Stimulated activated CD8-positive, alpha-beta memory T cell treated with anti-CD3 and anti-CD28 coated beads, Interleukin-4, amount 100 ng/mL, for 24 hours (primary cell): ENCODE data around the gene POLD2.

Experiments used
- DNase-seq: peaks from one replicate; pipeline ENCODE4 v3.0.0-alpha.2; 2020; ENCODE audit warnings: low read depth

Gene POLD2

DNA sequence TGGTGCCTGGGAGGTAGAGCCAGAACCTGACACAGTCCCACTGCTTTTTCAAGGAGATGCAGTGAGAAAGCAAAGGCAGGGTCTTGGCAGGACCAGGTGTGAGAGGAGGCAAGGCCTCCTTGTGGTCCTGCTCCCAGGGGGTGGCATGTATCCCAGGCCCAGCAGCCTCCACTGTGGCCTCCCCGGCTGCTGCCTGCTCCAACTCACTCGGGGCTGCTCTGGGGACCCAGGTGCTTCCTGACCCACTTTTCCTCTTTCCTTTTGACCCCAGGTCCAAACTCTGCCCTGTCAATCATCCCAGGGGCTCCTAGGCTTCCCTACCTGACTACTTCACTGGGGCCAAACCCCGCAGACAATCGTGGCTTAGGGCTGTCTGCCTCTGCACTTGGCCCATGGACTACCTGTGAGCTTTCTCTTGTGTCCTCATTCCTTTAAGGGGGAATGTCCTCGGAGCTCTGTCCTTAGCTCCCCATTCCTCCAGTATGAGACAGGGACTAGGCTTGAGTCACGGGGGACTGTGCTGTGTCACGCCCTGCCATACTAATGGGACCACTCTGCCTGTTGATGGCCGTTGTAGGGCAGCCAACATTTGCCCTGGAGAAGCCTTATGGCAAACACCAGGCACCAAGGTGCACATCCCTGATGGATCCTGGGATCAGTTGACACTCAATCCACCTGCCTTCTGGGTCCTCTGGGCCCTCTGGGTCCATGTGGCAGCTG, 20.3 kb downstream of the POLD2 start:
- DNase-seq, result no peak

DNA sequence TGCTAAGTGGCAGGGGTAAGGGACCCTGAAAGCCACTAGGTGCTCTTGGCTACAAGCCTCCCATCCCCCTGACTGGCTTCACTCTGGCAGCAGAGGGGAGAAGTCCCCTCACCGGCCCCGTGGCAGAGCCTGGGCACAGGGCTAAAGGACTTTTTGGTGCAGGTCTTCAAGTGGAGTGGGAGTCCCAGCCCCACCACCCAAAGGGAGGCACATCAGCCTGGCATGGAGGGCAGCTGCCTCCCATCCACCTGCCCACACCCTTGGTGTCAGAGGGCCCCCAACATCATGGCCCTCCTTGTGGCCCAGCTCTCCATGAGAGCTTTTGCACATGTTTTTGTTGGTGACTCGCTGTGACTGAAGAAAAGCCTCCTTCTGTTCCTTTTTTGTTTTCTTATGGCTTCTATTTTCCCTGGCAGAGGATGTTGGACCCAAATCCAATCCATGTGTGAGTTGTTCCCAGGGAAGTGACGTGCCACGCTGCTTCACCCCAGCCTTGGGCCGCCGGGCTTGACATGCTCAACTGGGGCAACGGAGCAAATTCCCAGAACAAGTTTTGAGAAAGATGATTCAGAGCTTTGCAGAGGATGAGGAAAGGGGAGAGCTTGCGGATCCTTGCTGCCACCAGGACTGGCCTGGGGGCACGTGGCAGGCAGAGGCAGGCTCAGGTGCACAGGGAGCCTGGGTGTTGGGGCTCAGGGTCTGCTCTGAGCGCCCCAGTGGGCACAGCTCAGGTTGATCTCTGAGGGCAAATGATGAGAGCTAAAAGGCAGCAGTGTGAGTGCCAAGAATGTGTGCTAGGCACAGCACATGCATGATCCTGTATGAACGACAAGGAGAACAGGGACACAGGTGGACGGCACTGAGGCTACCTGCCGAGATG, 21.1 kb downstream of the POLD2 start:
- DNase-seq, result no peak

DNA sequence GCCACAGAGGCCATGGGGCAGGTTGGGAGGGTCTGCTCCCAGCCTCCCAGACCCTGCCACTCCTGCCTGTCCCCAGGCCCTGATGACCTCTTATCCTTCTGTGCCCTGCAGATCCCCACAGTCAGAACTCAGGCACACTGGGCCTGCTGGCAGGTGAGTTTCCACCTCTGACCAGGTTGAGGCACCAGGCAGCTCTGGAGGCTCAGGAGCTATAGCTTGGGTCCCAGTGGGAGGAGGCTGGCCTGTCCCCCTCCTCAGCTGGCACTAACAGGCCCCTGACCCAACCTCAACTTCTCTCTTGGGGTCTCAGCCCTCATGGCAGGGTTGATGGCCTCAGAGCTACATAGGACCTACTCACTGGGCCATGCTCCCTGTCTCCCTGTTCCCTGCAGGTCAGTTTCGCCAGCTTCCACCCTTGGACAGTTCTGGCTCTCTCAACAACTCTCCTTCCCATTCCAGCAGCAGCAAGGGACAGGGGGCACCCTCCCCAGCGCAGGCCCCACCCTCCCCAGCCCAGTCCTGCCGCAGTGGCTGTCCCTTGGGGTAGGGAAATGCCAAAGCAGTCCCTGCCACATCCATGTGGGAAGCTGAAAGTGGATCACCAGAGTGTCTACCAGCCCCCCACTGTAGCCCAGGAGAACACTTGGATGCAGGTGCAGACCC, 21.9 kb downstream of the POLD2 start:
- DNase-seq, result no peak

DNA sequence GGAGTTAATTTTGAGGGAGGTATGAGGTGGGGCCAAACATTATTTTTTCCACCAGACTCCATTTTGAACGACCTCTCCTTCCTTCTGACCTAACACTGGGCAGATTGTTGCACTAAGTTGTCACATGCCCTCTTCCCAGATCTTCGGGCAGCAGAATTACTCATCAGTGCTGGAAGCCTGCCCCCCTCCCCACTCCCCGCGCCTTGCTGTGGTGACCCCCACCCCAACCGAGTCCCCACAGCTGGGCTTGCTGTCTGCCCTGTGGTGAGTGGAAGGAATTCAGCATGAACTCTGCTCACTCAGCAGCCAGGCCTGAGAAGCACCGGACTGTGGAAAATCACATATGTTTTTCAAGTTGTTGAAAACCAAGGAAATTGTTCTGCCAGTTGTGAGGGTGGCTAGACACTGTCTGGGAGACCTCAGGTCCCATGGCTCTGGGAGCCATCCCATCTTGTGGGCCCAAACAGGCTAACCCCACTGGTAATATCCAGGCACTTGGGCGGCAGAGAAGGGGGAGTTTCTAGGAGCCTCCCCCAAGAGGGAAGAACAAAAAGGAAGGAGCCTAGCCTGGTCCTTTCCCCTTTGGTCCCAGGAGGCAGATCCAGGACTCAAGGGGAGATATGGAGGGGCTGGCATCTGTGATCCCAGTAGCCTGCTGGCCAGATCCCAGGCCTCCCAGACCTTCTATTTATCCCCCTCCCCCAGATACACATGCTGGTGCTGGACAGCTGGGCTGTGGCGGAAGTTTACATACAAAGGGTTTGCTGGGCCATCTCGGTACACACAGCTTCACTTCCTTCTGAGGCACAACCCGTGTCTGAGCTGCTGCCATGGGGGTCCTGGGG, 22.7 kb downstream of the POLD2 start:
- no peak for DNase-seq

DNA sequence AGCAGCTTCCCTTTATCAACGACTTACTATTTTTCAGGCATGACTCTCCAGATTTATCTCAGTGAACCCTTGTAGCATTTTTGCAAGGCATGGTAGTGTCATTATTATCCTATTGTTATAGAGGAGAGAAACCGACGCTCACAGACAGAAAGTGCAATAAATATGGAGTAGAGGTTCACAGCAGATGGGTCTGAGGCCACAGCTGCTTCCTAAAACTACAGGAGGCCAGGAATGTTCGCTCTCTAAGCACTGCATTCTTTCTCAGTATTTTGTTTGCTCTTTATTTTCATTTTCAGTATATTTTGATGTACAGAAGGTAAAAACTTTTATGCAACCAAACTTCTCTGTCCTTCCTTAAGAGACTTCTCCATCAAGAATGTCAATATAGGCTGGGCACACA, 23.7 kb downstream of the POLD2 start:
- DNase-seq, result no peak

DNA sequence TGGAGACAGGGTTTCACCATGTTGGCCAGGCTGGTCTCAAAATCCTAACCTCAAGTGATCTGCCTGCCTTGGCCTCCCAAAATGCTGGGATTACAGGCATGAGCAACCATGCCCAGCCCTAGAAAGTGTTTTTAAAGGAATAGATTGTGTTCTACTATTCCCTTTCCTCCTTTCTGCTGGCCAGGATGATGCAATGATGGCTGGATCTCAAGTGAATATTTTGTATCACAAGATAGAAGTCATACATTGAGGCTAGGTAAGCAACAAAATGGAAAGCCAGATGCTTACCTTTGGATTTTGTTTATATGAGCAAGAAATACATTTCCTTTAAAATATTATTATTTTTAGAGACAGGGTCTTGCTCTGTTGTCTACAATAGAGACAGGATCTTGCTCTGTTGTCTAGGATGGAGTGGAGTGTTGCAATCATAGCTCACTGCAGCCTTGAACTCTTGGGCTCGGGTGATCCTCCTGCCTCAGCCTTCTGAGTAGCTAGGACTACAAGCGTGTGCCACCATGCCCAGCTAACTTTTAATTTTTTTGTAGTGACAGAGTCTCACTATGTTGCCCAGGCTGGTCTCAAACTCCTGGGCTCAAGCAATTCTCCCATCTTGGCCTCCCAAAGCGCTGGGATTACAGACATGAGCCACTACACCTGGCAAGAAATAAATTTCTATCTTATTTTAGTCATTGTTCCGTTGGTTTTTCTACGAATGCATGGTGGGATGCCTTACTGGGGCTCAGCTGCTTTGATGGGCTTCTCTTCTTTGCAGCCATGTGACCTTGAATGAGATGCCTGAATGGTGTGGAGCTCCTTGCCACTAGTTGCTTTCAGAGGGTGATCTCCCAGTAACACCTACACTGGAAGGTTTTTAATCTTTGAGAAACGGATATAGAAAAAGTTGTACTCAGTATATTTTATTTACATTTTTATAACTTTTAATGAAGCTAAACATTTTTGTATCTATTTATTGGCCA, 25.0 kb downstream of the POLD2 start:
- DNase-seq, result no peak

DNA sequence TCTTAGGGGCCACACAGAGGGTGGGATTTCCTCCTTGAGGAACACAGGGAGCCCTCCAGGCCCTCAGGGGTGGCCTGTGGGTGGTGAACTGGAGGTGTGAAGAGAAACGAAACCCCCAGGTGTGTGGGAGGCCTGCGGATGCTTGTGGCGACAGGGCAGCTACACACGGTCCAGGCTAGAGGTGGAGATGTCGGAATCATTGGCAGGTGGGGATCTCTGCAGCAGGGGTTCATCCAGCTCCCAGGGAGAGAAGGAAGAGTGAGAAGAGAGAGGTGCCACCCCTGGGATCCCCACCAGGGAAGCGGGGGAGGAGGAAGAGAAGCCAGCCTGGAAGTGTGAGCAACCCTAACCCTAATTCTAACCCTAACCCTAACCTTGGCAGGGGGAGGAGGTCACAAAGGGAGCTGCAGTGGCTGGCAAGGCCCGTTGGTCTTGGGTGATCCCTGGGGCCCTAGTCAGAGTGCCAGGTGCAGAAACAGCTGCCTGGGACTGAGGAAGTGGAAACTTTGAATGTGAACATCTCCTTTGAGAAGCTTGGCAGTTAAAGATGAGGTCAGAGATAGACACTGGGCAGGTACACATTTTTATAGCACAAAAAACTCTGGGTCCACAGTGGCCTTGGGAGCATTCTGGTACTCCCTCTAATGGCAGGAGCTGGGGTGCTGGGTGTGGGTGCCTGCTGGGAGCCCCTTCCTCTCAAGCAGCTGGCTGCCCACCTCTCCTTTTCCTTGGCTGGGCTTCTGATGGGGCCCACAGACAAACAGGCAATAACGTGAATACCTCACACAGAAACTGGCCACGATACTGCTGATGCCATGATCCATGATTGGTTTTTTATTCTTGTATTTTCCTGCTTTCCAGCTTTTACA, 26.1 kb downstream of the POLD2 start:
- no peak for DNase-seq

DNA sequence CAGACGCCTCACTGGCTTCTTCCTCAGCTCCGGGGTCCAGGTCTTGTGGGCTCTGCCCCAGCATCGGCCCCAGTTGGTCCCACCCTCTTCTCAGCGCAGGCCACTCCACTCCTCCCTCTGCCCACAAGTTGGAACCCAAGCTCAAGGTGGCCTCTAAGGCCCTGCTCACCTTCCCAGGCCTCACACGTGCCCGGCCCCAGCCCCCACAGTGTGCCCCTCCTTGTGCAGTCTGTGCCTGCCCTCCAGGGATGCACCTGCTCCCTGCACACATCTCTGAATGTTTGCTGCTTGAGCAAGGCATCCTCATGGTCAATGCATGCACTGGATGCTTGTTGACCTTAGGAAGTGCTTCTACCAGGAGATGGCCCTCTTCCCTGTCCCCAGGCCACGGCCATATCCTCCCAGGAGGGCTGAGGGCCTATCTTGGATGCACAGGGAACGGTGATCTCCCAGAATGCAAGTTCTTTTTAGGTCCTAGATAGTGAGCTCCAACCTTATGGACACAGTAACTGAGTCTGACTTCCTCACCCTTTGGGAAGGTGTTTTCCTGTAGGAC, 26.9 kb downstream of the POLD2 start:
- DNase-seq, result no peak

DNA sequence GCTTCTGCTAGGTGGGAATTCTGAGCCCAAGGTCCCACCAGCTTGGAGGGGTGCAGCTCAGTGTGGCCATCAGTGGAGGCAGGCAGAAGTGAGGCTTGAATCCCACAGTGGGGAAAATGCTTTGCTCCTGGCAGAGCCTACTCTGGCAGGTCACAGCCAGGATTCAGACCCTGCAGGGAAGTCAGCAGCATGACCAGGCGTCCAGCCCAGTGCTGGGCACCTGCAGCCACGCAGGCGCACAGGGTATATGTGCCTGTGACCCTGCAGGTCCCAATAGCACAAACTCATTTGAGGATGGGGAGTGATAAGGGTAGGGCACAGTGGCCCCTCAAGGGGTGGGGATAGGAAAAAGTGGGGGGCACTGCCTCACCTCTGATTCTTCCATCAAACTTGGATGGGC, 27.6 kb downstream of the POLD2 start:
- DNase-seq, result no peak

DNA sequence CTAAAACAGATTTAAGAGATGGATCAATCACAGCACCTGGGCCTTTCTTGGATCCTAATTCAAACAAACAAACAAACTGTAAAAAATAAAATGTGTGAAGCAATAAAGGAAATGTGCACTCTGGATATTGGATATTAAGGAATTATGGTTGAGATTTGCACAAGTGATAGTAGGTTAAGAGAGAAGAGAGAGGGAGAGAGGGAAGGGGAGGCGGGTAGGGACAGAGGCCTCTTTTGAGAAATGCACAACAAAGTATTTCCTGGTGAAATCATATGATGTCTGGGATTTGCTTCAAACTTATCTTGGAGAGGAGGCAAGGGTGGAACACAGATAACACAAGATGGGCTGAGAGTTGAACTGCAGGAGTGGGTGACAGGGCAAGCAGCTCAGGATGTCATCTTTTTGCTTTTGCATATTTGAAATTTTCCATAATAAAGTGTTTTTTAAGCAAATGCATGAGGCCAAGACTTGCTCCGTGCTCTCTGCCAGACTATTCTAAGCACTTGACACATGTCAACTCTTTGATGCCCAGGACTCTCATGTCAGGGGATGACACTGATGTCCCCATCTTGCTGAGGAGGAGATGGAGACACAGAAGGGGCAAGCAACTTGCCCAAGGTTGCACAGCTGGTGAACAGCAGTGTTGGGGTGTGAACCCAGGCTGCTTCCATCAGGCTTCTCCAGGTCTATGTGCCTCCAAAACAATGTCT, 28.3 kb downstream of the POLD2 start:
- no peak for DNase-seq

DNA sequence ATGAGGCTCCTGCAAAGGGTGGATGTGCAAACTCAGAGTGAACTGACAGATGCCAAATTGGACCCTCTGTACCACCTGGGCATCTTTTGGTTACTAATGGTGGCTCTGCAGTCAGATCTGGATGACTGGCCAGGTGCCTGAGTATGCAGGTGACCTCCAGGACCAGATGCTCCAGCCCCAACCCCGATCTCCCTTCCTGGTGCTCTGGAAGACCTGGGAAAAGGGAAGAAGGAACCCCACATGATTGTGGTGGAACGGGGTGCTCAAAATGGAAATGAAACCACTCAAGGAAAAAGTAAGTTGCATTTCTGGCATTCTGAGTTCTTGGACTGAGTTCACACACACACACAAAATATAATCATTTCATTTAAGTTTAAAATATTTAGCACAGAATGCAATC, 29.0 kb downstream of the POLD2 start:
- no peak for DNase-seq

DNA sequence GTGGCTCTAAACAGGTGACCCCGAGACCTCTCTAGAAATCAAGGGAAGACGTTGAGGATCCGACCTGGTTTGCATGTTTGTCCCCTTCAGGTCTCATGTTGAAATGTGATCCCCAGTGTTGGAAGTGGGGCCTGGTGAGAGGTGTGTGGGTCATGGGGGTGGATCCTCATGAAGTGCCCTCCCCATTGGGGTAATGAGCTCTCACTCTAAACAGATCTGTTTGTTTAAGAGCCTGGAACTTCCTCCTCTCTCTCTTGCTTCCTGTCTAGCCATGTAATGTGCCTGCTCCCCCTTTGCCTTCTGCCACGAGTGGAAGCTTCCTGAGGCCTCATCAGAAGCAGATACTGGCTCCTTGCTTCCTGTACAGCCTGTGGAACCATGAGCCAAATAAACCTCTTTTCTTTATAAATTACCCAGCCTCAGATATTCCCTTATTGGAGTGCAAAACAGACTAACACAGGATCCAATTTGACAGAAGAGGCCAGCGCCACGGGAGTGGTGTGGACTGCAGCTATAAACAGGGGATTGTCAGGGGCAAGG, 30.2 kb downstream of the POLD2 start:
- no peak for DNase-seq

DNA sequence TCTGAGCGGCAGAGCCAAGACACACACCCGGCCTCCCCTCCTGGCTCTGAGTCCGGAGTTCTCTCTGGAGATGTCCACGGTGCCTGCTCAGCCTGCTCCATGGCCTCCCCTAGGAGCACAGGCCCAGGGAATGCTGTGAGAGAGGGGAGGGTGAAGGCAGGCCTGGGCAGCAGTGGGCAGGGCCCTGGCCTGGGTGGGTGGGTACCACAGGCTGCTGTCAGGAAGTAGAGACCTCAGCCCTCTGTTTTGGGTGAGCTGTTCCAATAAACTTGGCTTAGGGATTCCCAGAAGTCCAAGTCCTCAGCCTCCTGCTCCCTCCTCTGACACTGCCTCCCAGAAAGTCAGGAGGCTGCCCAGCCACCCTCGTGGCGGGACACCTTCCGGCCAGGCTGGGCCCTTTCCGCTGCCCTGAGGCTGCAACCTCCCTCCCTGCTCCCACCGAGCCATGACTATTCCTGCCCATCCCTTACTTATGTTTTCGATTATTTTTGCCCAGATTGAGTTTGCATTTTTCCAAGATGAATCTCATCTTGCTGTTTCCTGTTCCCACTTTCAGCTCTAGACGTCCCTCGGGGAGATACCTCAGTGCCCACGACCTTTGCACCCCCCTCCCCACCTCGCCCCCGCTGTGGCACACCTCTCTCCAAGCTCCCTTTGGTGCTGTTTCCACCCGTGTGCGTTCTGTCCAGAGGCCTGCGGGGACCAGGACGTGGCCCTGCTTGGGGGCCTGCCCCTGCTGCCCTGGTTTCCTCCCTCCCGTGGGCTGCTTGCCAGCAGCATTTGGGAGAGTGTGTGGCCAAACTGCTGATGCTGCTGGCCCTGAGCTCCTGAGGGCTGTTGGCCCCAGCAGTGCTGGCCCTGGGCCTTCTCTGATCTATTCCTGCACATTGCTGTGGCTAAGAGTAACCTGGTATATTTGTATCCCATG, 35.2 kb downstream of the POLD2 start:
- DNase-seq, result no peak

DNA sequence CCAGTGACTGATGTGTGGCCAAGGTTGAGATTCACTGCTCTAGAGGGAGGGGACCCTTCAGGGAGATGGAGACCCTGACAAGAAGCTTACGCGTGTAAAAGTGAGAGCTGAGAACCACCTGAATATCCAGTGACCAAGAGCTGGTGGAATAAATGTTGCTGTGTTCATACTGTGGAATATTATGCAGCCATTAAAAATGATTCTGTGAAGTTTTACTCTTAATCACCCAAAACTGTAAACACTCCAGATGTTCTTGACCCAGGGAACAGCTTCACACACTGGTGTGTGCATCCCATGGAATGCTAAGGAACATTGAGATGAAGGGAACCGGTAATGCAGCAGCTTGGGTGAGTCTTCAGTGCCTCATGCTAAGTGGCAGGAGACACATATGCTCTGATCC, 36.7 kb downstream of the POLD2 start:
- DNase-seq, result no peak

DNA sequence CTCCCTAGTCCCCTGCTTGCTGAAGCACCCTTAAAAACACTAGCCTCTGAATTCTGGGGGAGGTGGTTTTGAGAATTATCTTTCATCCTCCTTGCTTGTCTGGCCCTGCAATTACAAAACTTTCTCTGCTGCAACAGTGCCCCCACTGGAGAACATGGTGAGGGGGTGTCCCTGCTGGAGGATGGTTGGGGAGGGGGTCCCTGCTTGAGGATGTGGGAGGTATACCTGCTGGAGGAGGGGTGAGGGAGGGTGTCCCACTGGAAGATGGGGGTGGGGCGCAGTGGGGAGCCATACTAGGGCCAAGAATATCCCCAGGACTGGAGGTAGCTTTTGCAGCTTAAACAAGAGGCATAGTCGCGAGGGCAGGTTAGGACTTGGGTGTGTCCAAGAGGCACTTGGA, 37.8 kb downstream of the POLD2 start:
- no peak for DNase-seq

DNA sequence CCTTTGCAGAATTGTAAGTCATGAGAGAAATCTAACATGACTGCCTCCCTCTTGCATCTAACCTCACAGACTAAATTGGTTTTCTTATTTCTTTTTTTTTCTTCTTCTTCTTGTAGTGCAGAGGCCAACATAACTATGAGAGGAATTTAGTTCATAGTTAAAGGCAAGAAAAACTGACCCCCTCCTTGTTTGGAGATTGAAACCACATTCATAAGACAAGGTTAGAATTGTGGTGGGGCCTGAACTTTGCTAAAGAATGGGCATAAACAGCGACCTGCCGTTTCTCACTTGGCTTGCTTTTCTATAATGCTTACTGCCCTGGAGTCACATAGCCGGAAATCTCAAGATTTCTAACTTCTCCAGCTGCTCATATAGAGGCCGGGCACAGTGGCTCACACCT, 38.6 kb downstream of the POLD2 start:
- no peak for DNase-seq

DNA sequence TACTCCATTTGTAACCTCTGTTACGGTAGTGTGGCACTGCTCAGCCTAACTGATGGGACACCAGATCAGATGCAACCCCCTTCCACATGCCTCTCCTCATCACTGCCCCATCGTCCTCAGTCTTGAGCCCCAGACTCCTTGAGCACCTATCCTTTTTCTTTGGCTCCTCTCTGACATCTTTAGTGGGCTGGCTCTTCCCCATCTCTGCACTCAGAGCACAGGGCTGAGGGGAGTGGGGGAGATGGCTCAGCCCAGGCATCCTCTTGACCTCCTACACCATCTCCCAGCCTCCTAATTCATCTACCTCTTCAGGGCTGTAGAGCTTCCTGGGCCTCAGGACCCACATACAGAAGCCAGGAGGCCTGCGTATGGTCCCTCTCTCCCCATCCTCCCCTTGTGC, 39.6 kb downstream of the POLD2 start:
- DNase-seq, result no peak
